Activated CD4-positive, alpha-beta T cell treated with anti-CD3 and anti-CD28 coated beads for 36 hours (primary cell): ENCODE measurements around the gene LCK. TPM values are rescaled to one million over a fixed set of nuclear protein-coding genes. Genes with fewer than 3 reads are reported as not detected.

Experiments used
- ATAC-seq: fragments of 200-7000 bp; cut with Tn5 transposase; one replicate; pipeline ENCODE4 v1.10.0; 2021; ENCODE audit warnings: mild to moderate bottlenecking, moderate library complexity
- CTCF ChIA-PET: fragments of 350-600 bp; sonication (Branson Sonifier 250); formaldehyde crosslinking; loops from one replicate; lab custom pipeline; 2021; ENCODE audit warnings: antibody characterized with exemption; lab: Charles Lee
- POLR2A ChIA-PET: fragments of 350-600 bp; sonication (Branson Sonifier 250); formaldehyde crosslinking; loops from one replicate; lab custom pipeline; 2021; ENCODE audit warnings: antibody characterized with exemption, inconsistent platforms; lab: Charles Lee
- DNase-seq: peaks from one replicate; pipeline ENCODE4 v3.0.0-alpha.2; 2020
- H3K27ac Mint-ChIP-seq: one replicate; pipeline ENCODE4 v1.8.0; 2021; ENCODE audit warnings: mixed read lengths
- H3K27me3 Mint-ChIP-seq: one replicate; pipeline ENCODE4 v1.8.0; 2021; ENCODE audit warnings: mixed read lengths
- H3K36me3 Mint-ChIP-seq: one replicate; pipeline ENCODE4 v1.8.0; 2021; ENCODE audit warnings: low read depth, mixed read lengths
- H3K4me1 Mint-ChIP-seq: one replicate; pipeline ENCODE4 v1.8.0; 2021; ENCODE audit warnings: mixed read lengths
- H3K4me3 Mint-ChIP-seq: one replicate; pipeline ENCODE4 v1.8.0; 2021; ENCODE audit warnings: mild to moderate bottlenecking, moderate library complexity, mixed read lengths
- H3K9me3 Mint-ChIP-seq: one replicate; pipeline ENCODE4 v1.8.0; 2021; ENCODE audit warnings: low read depth, mixed read lengths
- intact Hi-C, 2 experiments: fragments of 100-400 bp; cut with DNase I in 1 of 2; cut with micrococcal nuclease in 1 of 2; formaldehyde crosslinking; loops; one replicate each; pipeline versions ENCODE4 v1.14.2 to v1.15.1; 2022 to 2024; cut with DNase I, micrococcal nuclease
- total RNA-seq, 2 experiments: library from RNA; stranded (reverse); gene quantifications; one replicate each; pipeline ENCODE4 v1.2.3, GENCODE V29; 2021

Gene LCK
- total RNA-seq, 2 experiments from 2014 or later, result 179 to 220 TPM

- Mint-ChIP-seq H3K27ac (peak overlapping the region; percentile 97), H3K4me3 (peak overlapping the region; percentile 96), H3K36me3 (peaks cover 18% of the 10 kb centered on the region), H3K9me3 (no peaks in the 10 kb centered on the region), H3K4me1 (peaks cover 34% of the 10 kb centered on the region), H3K27me3 (no peaks in the 10 kb centered on the region)
- DNase-seq, result no peak
- ATAC-seq, result no peak
- ChIA-PET CTCF (interaction anchor here (0.5 kb wide), 1 partner anchor 69 kb away, joined by 3 read pairs; no protein-coding TSS in a partner anchor), POLR2A (no interaction called here)
- intact Hi-C loops, result loop anchor here (5.0 kb wide), 2 partner anchors 51 to 116 kb away; partner anchors contain the start of gene MARCKSL1 (in 1 of the 2)
Measured at GRCh38 chr1:32220746-32221580, 30.1 kb upstream of the LCK start.

DNA sequence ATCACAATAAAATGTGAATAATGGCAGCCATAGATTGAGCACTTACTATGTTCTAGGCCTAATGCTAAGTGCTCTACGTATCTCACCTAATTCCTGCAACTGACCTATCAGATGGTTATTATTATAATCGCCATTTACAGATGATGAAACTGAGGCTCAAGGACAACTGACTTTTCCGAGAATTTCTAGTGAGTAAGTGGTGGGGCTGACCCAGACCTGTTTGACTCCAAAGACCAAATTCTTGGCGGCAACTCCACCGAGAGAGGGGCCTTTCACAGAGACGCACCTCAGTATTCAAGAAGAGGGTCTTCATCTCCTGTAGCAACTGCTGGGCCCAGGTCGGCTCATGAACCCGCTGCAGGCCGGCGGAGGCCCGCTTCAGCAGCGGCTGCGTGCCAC, 29.5 kb upstream of the LCK start:
- ChIA-PET CTCF (no interaction called here), POLR2A (interaction anchor here (0.5 kb wide), 1 partner anchor 101 kb away, joined by 4 read pairs; no protein-coding TSS in a partner anchor)
- Mint-ChIP-seq H3K27me3 (no peaks in the 10 kb centered on the region), H3K9me3 (no peaks in the 10 kb centered on the region), H3K4me1 (peaks cover 29% of the 10 kb centered on the region), H3K4me3 (peak overlapping the region; percentile 96), H3K27ac (peak overlapping the region; percentile 97), H3K36me3 (peaks cover 22% of the 10 kb centered on the region)
- DNase-seq (no peak), ATAC-seq (no peak)
- intact Hi-C loops, result loop anchor here (5.0 kb wide), 2 partner anchors 51 to 116 kb away; partner anchors contain the start of gene MARCKSL1 (in 1 of the 2)

DNA sequence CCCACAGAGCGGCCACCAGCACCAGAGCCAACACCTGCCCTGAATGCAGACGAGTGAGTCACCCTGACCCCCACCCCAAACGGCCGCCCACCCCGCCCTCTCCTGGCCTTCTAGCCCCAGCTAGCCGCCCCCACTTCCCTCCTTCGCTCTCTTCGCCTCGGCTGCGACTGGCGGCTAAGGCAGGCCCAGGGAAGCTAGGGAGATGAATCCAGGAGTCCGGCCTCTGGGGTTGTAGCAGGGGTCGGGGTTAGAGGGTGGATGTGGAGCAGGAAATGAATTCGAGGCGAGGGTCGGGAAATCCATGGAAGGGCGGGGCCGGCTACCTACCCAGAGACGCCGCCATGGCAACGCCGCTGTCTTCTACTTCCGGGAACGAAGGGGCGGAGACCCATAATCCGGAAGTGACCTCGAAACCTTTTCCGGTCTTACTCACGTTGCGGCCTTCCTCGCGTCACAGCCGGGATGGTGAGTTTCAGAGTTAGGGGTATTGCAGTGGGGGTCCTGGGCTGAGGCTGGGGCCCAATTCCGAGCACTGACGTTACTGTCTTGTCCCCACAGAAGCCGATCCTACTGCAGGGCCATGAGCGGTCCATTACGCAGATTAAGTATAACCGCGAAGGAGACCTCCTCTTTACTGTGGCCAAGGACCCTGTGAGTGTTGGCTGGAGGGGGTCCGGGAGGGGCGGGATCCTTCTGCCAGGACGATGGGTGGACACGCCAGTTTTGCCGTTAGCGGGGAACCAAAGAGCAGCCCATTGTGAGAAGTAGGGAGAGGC, 28.9 kb upstream of the LCK start, which contains the start of the genes EIF3I and TMEM234:
TSS of gene EIF3I (plus strand) at position 428 of the 776 bp plus-strand sequence. CDS start at position 463, 35 bp downstream.
TSS of gene TMEM234 (minus strand) at position 374 of the 776 bp plus-strand sequence. CDS start at position 343, 31 bp downstream.
- ChIA-PET CTCF (interaction anchor here (1.1 to 2.8 kb wide), 2 partner anchors 25 to 180 kb away, joined by 3 to 18 read pairs; partner anchors contain the start of gene FAM167B), POLR2A (interaction anchor here (0.5 to 1.7 kb wide), 5 partner anchors 18 to 164 kb away, joined by 3 to 4 read pairs (median 3); partner anchors contain the start of gene MARCKSL1)
- DNase-seq, result peak; percentile 95
- Mint-ChIP-seq H3K9me3 (no peaks in the 10 kb centered on the region), H3K4me3 (peak within 1 kb of the TSS; percentile 96), H3K27ac (peak within 1 kb of the TSS; percentile 97), H3K36me3 (peaks cover 22% of the 10 kb centered on the region), H3K4me1 (peaks cover 29% of the 10 kb centered on the region), H3K27me3 (no peaks in the 10 kb centered on the region)
- intact Hi-C loops, result loop anchor here (1.0 to 5.0 kb wide), 17 partner anchors 17 to 595 kb away; partner anchors contain the start of genes BSDC1 (in 1 of the 2), CCDC28B (in 1 of the 2), IQCC (in 1 of the 2) and KHDRBS1 (in 1 of the 2)
- ATAC-seq, result peak; percentile 95

- no peak for DNase-seq
- CTCF ChIA-PET, result interaction anchor here (0.6 to 2.8 kb wide), 5 partner anchors 8 to 69 kb away, joined by 3 to 18 read pairs (median 5); partner anchors contain the start of gene FAM167B
Measured at GRCh38 chr1:32223683-32224082, 27.4 kb upstream of the LCK start.

GRCh38 chr1:32224285-32224684, 26.8 kb upstream of the LCK start:
- intact Hi-C loops, result loop anchor here (5.0 kb wide), 2 partner anchors 48 to 113 kb away; partner anchors contain the start of gene MARCKSL1 (in 1 of the 2)
- H3K36me3 Mint-ChIP-seq, result peaks cover 42% of the 10 kb centered on the region
- no peaks in the 10 kb centered on the region for H3K9me3 Mint-ChIP-seq
- peak overlapping the region; percentile 97 for H3K27ac Mint-ChIP-seq
- peak overlapping the region; percentile 96 for H3K4me3 Mint-ChIP-seq
- peaks cover 32% of the 10 kb centered on the region for H3K4me1 Mint-ChIP-seq
- ChIA-PET POLR2A (no interaction called here), CTCF (interaction anchor here (0.6 to 2.8 kb wide), 4 partner anchors 9 to 70 kb away, joined by 3 to 18 read pairs (median 6); partner anchors contain the start of gene FAM167B)
- DNase-seq (no peak), ATAC-seq (no peak)
- no peaks in the 10 kb centered on the region for H3K27me3 Mint-ChIP-seq

More at GRCh38 chr1:32223683-32224082, 27.4 kb upstream of the LCK start:
- Mint-ChIP-seq H3K27ac (peak overlapping the region; percentile 97), H3K36me3 (peaks cover 37% of the 10 kb centered on the region), H3K4me3 (peak overlapping the region; percentile 96), H3K4me1 (peaks cover 32% of the 10 kb centered on the region), H3K27me3 (no peaks in the 10 kb centered on the region), H3K9me3 (no peaks in the 10 kb centered on the region)
- POLR2A ChIA-PET, result interaction anchor here (0.6 to 1.7 kb wide), 3 partner anchors 39 to 116 kb away, joined by 3 to 4 read pairs (median 3); partner anchors contain the start of genes KPNA6 and MARCKSL1
- ATAC-seq, result no peak
- intact Hi-C loops, result loop anchor here (2.0 to 5.0 kb wide), 5 partner anchors 23 to 151 kb away; partner anchors contain the start of genes CCDC28B (in 1 of the 2), MARCKSL1 (in 1 of the 2) and TMEM39B (in 1 of the 2)

DNA sequence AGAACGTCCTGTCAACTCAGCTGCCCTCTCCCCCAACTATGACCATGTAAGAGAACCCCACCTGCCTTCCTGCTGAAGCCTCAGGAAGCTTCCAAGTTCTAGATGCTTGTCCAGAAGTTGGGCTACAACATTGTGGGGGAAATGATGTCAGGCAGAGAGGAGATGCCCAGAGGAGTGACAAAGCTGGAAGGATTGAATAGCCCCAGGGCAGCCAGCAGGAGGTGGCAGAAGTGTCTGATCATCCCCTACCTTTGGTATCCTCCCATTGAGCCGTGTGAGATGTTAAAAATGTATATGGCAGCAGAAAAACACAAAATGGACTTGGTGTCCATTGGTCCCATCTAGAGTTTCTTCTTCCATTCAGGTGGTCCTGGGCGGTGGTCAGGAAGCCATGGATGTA, 22.3 kb upstream of the LCK start:
- ATAC-seq (no peak), DNase-seq (no peak)
- ChIA-PET CTCF (interaction anchor here (1.0 to 1.4 kb wide), 3 partner anchors 10 to 13 kb away, joined by 4 to 10 read pairs (median 5); no protein-coding TSS in a partner anchor), POLR2A (no interaction called here)
- Mint-ChIP-seq H3K27me3 (no peaks in the 10 kb centered on the region), H3K27ac (no peak overlapping the region), H3K9me3 (no peaks in the 10 kb centered on the region), H3K4me3 (no peak overlapping the region), H3K36me3 (peaks cover 47% of the 10 kb centered on the region), H3K4me1 (peaks cover 12% of the 10 kb centered on the region)
- intact Hi-C loops, result no loop called here

GRCh38 chr1:32231843-32232432, 19.1 kb upstream of the LCK start:
- no peaks in the 10 kb centered on the region for H3K27me3 Mint-ChIP-seq
- intact Hi-C loops, result no loop called here
- peaks cover 35% of the 10 kb centered on the region for H3K36me3 Mint-ChIP-seq
- ChIA-PET CTCF (interaction anchor here (1.8 kb wide), 1 partner anchor 17 kb away, joined by 8 read pairs; no protein-coding TSS in a partner anchor), POLR2A (no interaction called here)
- H3K4me1 Mint-ChIP-seq, result peaks cover 3% of the 10 kb centered on the region
- no peak for ATAC-seq
- DNase-seq, result no peak
- H3K9me3 Mint-ChIP-seq, result no peaks in the 10 kb centered on the region
- H3K4me3 Mint-ChIP-seq, result no peak overlapping the region
- H3K27ac Mint-ChIP-seq, result no peak overlapping the region

DNA sequence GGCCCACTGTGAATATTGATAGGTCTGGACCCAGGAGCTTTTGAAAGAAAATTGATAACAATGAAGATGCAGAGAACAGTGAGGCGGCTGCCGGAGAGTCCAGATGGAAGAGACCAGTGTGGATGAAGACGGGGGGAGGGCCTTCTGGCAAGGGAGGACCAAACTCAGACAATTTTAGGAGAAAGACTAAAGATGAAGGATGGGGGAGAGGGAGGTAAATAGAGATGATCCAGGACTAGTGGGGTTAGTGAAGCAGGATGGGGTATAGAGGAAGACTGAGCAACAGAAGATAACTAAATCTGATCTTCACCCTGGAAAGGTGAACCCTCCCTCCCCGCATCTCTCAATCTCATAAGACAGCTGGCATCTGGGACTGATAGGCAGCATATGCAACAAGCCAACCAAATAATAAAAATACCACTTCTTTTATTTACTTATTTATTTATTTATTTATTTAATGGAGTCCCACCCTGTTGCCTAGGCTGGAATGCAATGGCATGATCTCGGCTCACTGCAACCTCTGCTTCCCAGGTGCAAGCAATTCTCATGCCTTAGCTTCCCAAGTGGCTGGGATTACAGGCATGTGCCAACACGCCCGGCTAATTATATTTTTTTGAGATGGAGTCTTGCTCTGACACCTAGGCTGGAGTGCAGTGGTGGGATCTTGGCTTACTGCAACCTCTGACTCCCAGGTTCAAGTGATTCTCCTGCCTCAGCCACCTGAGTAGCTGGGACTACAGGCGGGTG, 18.3 kb upstream of the LCK start:
- POLR2A ChIA-PET, result interaction anchor here (1.0 kb wide), 1 partner anchor 10 kb away, joined by 3 read pairs; no protein-coding TSS in a partner anchor
- H3K36me3 Mint-ChIP-seq, result peaks cover 29% of the 10 kb centered on the region
- H3K27me3 Mint-ChIP-seq, result no peaks in the 10 kb centered on the region
- DNase-seq, result no peak
- no peaks in the 10 kb centered on the region for H3K9me3 Mint-ChIP-seq
- no peak overlapping the region for H3K4me3 Mint-ChIP-seq
- intact Hi-C loops, result no loop called here
- H3K4me1 Mint-ChIP-seq, result peaks cover 1% of the 10 kb centered on the region
- no peak for ATAC-seq
- H3K27ac Mint-ChIP-seq, result no peak overlapping the region
- CTCF ChIA-PET, result interaction anchor here (1.8 kb wide), 1 partner anchor 16 kb away, joined by 8 read pairs; no protein-coding TSS in a partner anchor

DNA sequence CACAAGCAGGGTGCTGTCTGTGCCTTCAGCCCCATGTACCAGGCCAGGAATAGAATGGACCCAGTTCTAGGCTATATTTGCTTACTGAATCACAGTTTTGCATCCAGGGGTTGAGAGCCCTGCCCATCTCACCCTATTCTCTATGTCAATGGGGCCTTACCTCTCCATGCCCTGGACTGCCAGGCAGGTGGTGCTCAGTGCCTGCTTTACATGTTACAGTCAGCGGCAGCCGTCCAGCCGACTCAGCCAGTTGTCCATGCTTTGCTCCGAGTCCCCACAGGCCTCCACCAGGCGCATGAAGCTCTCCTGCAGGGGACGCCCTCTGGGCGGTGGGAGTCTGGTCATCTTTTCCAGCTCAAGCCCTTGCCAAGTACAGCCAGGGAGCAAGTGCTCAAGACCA, 16.3 kb upstream of the LCK start:
- H3K36me3 Mint-ChIP-seq, result peaks cover 15% of the 10 kb centered on the region
- H3K4me3 Mint-ChIP-seq, result no peak overlapping the region
- H3K27ac Mint-ChIP-seq, result no peak overlapping the region
- intact Hi-C loops, result no loop called here
- H3K4me1 Mint-ChIP-seq, result no peaks in the 10 kb centered on the region
- H3K27me3 Mint-ChIP-seq, result no peaks in the 10 kb centered on the region
- DNase-seq (no peak), ATAC-seq (no peak)
- no peaks in the 10 kb centered on the region for H3K9me3 Mint-ChIP-seq
- ChIA-PET CTCF (interaction anchor here (1.2 to 1.4 kb wide), 3 partner anchors 9 to 19 kb away, joined by 3 to 5 read pairs (median 4); partner anchors contain the start of gene FAM167B), POLR2A (no interaction called here)
